Heart right ventricle (tissue), 16 donors: ENCODE data around the gene CEACAM16. TPM values are rescaled to one million over a fixed set of nuclear protein-coding genes. Genes with fewer than 3 reads are reported as not detected.
A peak's percentile ranks its signal among the peaks of the same experiment; 100 is the strongest.

Experiments used
- ATAC-seq, 8 donors: fragments of 200-7000 bp; cut with Tn5 transposase; one replicate each; pipeline ENCODE4 v1.9.1; 2020; ENCODE audit warnings: mild to moderate bottlenecking in 8 of 8, moderate library complexity in 8 of 8, moderate number of reproducible peaks in 1 of 8
- DNase-seq, 2 donors: peaks; one replicate each; pipeline ENCODE4 v3.0.0-alpha.2; 2020
- H3K27ac ChIP-seq, 10 donors: fragments of 200-600 bp; sonication (generic) in 2 of 10; one replicate each; pipeline versions ENCODE4 v1.5.0 to v1.8.0; 2020 to 2022; ENCODE audit warnings: mild to moderate bottlenecking in 3 of 10
- H3K27me3 ChIP-seq, 7 donors: fragments of 200-600 bp; one replicate each; pipeline ENCODE4 v1.8.0; 2021 to 2022; ENCODE audit warnings: mild to moderate bottlenecking in 2 of 7
- H3K36me3 ChIP-seq, 9 donors: fragments of 200-600 bp; sonication (generic) in 1 of 9; one replicate each; pipeline versions ENCODE4 v1.5.0 to v1.8.0; 2020 to 2022; ENCODE audit warnings: mild to moderate bottlenecking in 2 of 9
- H3K4me1 ChIP-seq, 9 donors: fragments of 200-600 bp; sonication (generic) in 1 of 9; one replicate each; pipeline versions ENCODE4 v1.5.0 to v1.8.0; 2020 to 2022; ENCODE audit warnings: mild to moderate bottlenecking in 4 of 9
- H3K4me3 ChIP-seq, 10 donors: fragments of 200-600 bp; sonication (generic) in 2 of 10; one replicate each; pipeline versions ENCODE4 v1.5.0 to v1.8.0; 2020 to 2022; ENCODE audit warnings: mild to moderate bottlenecking in 7 of 10, moderate library complexity in 2 of 10
- H3K9me3 ChIP-seq, 11 donors: fragments of 200-600 bp in 10 of 11; sonication (generic) in 2 of 11; one replicate each; pipeline versions ENCODE4 v1.5.0 to v1.8.0; 2013 to 2022; ENCODE audit warnings: mild to moderate bottlenecking in 2 of 11, control low read depth in 1 of 11, moderate library complexity in 1 of 11
- CTCF ChIP-seq, 9 donors: fragments of 200-600 bp; sonication (generic) in 2 of 9; IDR thresholded peaks; one replicate each; pipeline versions ENCODE4 v1.5.0 to v1.8.0; 2021 to 2022; ENCODE audit warnings: antibody characterized with exemption in 9 of 9, mild to moderate bottlenecking in 5 of 9, moderate library complexity in 1 of 9
- WGBS, 2 donors: extraction: QIAGEN DNeasy Blood & Tissue Kit; methylation state at CpG; one replicate each; pipeline ENCODE4 v1.1.7; 2013; ENCODE audit warnings: inconsistent platforms in 1 of 2; 5-methylcytosine and 5-hydroxymethylcytosine counted together
- intact Hi-C, 10 donors: fragments of 100-400 bp; cut with DNase I; formaldehyde crosslinking; loops; one replicate each; pipeline versions ENCODE4 v1.11.1 to v1.14.2; 2022
- polyA plus RNA-seq, 2 donors: library from polyadenylated mRNA; stranded (reverse); fragments of 200-250 nt; gene quantifications; one replicate each; pipeline ENCODE4 v1.2.3, GENCODE V29; 2013
- total RNA-seq, 10 donors: library from RNA; stranded (reverse); fragmentation: NEBNext Ultra II Directional in 3 of 10; extraction: Animal tissue kit (Norgen Biotek cat#: 25700) in 3 of 10; gene quantifications; one replicate each; pipeline versions ENCODE4 v1.2.1 to v1.2.4, GENCODE V29; 2021 to 2023
- donor health status: Arrhythmogenic right ventricular cardiomyopathy.
- donor health status: ischemic (EF 13 %, LVEDD 7.1; RV severe dilation, severe dysfunction).
- donor health status: healthy with polysubstance abuse.
- donor health status: DM: no; HTN: yes; CAD: no.
- donor health status: DM: no; HTN: no; CAD: no.
- donor health status: ischemic (EF 25% LVEDD 6.9; RV normal size, moderate dysfunction).
- donor health status: ischemic (EF 25% LVEDD 5.7; RV mildly dilated, moderate dysfunction).
- donor health status: healthy.
- donor health status: DM: yes; HTN: yes; CAD: no.
- donor health status: Ischemic cardiomyopathy.
- donor health status: ischemic (EF 35%, LVEDD 5.7; RV mildly dilated, moderate dysfunction).
- donor health status: nonischemic (EF 11% LVEDD 7.7; RV severe dilation, severe dysfunction).
- donor health status: DM: yes; HTN: yes; CAD: no.
- donor health status: PGD.
- donor health status: ischemic (EF 29% LVEDD 5.4; RV normal size, mild dysfunction).
- donor health status: nonischemic (EF 23%, LVEDD 6.1; RV moderate dilation, normal function).

The CEACAM16 gene
- total and polyA plus RNA-seq, 12 donors: not detected

GRCh38 chr19:44742330-44743061 lies 43.5 kb downstream of the CEACAM16 start:
- peak overlapping the region; percentile 66 to 100 (median 92) for H3K27ac ChIP-seq
- H3K27me3 ChIP-seq: no peaks in the 10 kb centered on the region
- no peaks in the 10 kb centered on the region for H3K9me3 ChIP-seq
- intact Hi-C loops: no loop called here
- H3K36me3 ChIP-seq: no peaks in the 10 kb centered on the region
- 60 to 75% methylated on average over 20 of the region's 20 CpGs for WGBS, 2 donors
- peaks cover 23 to 96% (median 61%) of the 10 kb centered on the region in 9 donors for H3K4me1 ChIP-seq
- ATAC-seq (no peak), DNase-seq (no peak)
- peak overlapping the region in 1 of 10 donors; percentile 10 for H3K4me3 ChIP-seq
- no peak for TF ChIP-seq CTCF (IDR thresholded peaks at IDR 0.05)

GRCh38 chr19:44744871-44745332 lies 46.0 kb downstream of the CEACAM16 start:
- no peak overlapping the region for H3K4me3 ChIP-seq
- H3K36me3 ChIP-seq: peaks cover 0 to 4% (median 0%) of the 10 kb centered on the region in 9 donors
- peaks cover 24 to 82% (median 71%) of the 10 kb centered on the region in 9 donors for H3K4me1 ChIP-seq
- peak overlapping the region; percentile 43 to 100 (median 94) for H3K27ac ChIP-seq
- no peak for DNase-seq
- H3K27me3 ChIP-seq: no peaks in the 10 kb centered on the region
- no peak for ATAC-seq
- TF ChIP-seq CTCF (IDR thresholded peaks at IDR 0.05): no peak
- intact Hi-C loops: no loop called here
- WGBS, 2 donors: 58 to 63% methylated on average over 3 of the region's 3 CpGs
- H3K9me3 ChIP-seq: no peaks in the 10 kb centered on the region

GRCh38 chr19:44745341-44745831 lies 46.4 kb downstream of the CEACAM16 start:
- no peak for TF ChIP-seq CTCF (IDR thresholded peaks at IDR 0.05)
- Histone ChIP-seq H3K27me3 (no peaks in the 10 kb centered on the region), H3K27ac (peak overlapping the region in 9 of 10 donors; percentile 69 to 100 (median 95)), H3K9me3 (no peaks in the 10 kb centered on the region), H3K4me3 (no peak overlapping the region), H3K4me1 (peaks cover 26 to 86% (median 75%) of the 10 kb centered on the region in 9 donors), H3K36me3 (peaks cover 0 to 9% (median 0%) of the 10 kb centered on the region in 9 donors)
- DNase-seq (peak; percentile 79 to 86), ATAC-seq (peak; percentile 3 to 45 (median 17))
- WGBS, 2 donors: 24 to 35% methylated on average over 9 to 10 of the region's 10 CpGs
- intact Hi-C loops: no loop called here

GRCh38 chr19:44745887-44746600 lies 47.1 kb downstream of the CEACAM16 start:
- no peaks in the 10 kb centered on the region for H3K27me3 ChIP-seq
- H3K9me3 ChIP-seq: no peaks in the 10 kb centered on the region
- DNase-seq (no peak), ATAC-seq (no peak)
- no peak for TF ChIP-seq CTCF (IDR thresholded peaks at IDR 0.05)
- H3K4me3 ChIP-seq: no peak overlapping the region
- peaks cover 0 to 15% (median 0%) of the 10 kb centered on the region in 9 donors for H3K36me3 ChIP-seq
- H3K4me1 ChIP-seq: peaks cover 26 to 86% (median 75%) of the 10 kb centered on the region in 9 donors
- H3K27ac ChIP-seq: peak overlapping the region in 9 of 10 donors; percentile 93 to 100 (median 96)
- WGBS, 2 donors: 72 to 86% methylated on average over 4 of the region's 4 CpGs
- intact Hi-C loops: no loop called here
